Measurements from ENCODE around the gene COX6A2. TPM values are rescaled to one million over a fixed set of nuclear protein-coding genes. Genes with fewer than 3 reads are reported as not detected.

COX6A2 gene
- polyA plus RNA-seq, 1 donor (not counting 4 experiments of a cell fraction or from before 2014, with no cell fraction given): not detected

GRCh38 chr16:31435341-31436220 lies 7.4 kb upstream of the COX6A2 start:
- Histone ChIP-seq H4K20me1 (ENCODE audit: control insufficient read depth, extremely low read depth, insufficient read depth, low read length) (no peaks in the 10 kb centered on the region), H2AFZ (ENCODE audit: control insufficient read depth, low read length) (no peak overlapping the region), H3K4me2 (ENCODE audit: control insufficient read depth, extremely low read depth, insufficient read depth, low read depth, low read length) (no peak overlapping the region), H3K27ac (ENCODE audit: control insufficient read depth, insufficient read depth, low read length) (no peak overlapping the region), H3K36me3 (ENCODE audit: control insufficient read depth in 2 of 2, extremely low read depth in 1 of 2, insufficient read depth in 2 of 2, low read length in 2 of 2) (no peaks in the 10 kb centered on the region), H3K27me3 (ENCODE audit: control insufficient read depth, extremely low read depth, insufficient read depth, low read length) (no peaks in the 10 kb centered on the region), H3K4me1 (ENCODE audit: control insufficient read depth, extremely low read depth, insufficient read depth, low read length) (no peaks in the 10 kb centered on the region), H3K4me3 (ENCODE audit: control insufficient read depth in 2 of 3, extremely low read depth in 1 of 3, insufficient read depth in 2 of 3, low read depth in 1 of 3, low read length in 3 of 3) (no peak overlapping the region), H3K9me1 (ENCODE audit: control insufficient read depth, extremely low read depth, insufficient read depth, low read length) (no peaks in the 10 kb centered on the region), H3K79me2 (ENCODE audit: control insufficient read depth, insufficient read depth, low read length) (no peaks in the 10 kb centered on the region), H3K9me3 (ENCODE audit: control insufficient read depth, low read depth, low read length) (no peaks in the 10 kb centered on the region), H3K9ac (ENCODE audit: control insufficient read depth, extremely low read depth, insufficient read depth, low read length) (no peak overlapping the region)
- TF ChIP-seq CTCF (optimal IDR thresholded peaks at IDR 0.05 in 1 of 3, IDR thresholded peaks at IDR 0.05 in 1 of 3, conservative IDR thresholded peaks at IDR 0.05 in 1 of 3; ENCODE audit: extremely low read depth in 1 of 3, insufficient read depth in 2 of 3, low read length in 3 of 3): no peak
- TF ChIP-seq EZH2 (IDR thresholded peaks at IDR 0.05; ENCODE audit: low read length): no peak
- FAIRE-seq: no peak
- DNase-seq (ENCODE audit: low read depth, low spot score): no peak
- dilution Hi-C loops (cut with MboI; ENCODE audit: extremely low pct_ligation_motif_present, low sequenced_read_pairs): no loop called here

- Histone ChIP-seq H3K27ac (ENCODE audit: control insufficient read depth, insufficient read depth, low read length) (no peak overlapping the region), H3K4me3 (ENCODE audit: control insufficient read depth in 2 of 3, extremely low read depth in 1 of 3, insufficient read depth in 2 of 3, low read depth in 1 of 3, low read length in 3 of 3) (no peak overlapping the region), H3K9me1 (ENCODE audit: control insufficient read depth, extremely low read depth, insufficient read depth, low read length) (no peaks in the 10 kb centered on the region), H3K4me2 (ENCODE audit: control insufficient read depth, extremely low read depth, insufficient read depth, low read depth, low read length) (no peak overlapping the region), H3K9ac (ENCODE audit: control insufficient read depth, extremely low read depth, insufficient read depth, low read length) (no peak overlapping the region), H3K4me1 (ENCODE audit: control insufficient read depth, extremely low read depth, insufficient read depth, low read length) (peaks cover 4% of the 10 kb centered on the region), H3K36me3 (ENCODE audit: control insufficient read depth in 2 of 2, extremely low read depth in 1 of 2, insufficient read depth in 2 of 2, low read length in 2 of 2) (no peaks in the 10 kb centered on the region), H3K27me3 (ENCODE audit: control insufficient read depth, extremely low read depth, insufficient read depth, low read length) (peaks cover 3% of the 10 kb centered on the region), H3K9me3 (ENCODE audit: control insufficient read depth, low read depth, low read length) (no peaks in the 10 kb centered on the region), H3K79me2 (ENCODE audit: control insufficient read depth, insufficient read depth, low read length) (no peaks in the 10 kb centered on the region), H2AFZ (ENCODE audit: control insufficient read depth, low read length) (no peak overlapping the region), H4K20me1 (ENCODE audit: control insufficient read depth, extremely low read depth, insufficient read depth, low read length) (no peaks in the 10 kb centered on the region)
- FAIRE-seq (no peak), DNase-seq (ENCODE audit: low read depth, low spot score) (no peak)
- TF ChIP-seq EZH2 (IDR thresholded peaks at IDR 0.05; ENCODE audit: low read length): no peak
- TF ChIP-seq CTCF (optimal IDR thresholded peaks at IDR 0.05 in 1 of 3, IDR thresholded peaks at IDR 0.05 in 1 of 3, conservative IDR thresholded peaks at IDR 0.05 in 1 of 3; ENCODE audit: extremely low read depth in 1 of 3, insufficient read depth in 2 of 3, low read length in 3 of 3): no peak
- dilution Hi-C loops (cut with MboI; ENCODE audit: extremely low pct_ligation_motif_present, low sequenced_read_pairs): no loop called here
These were observed 2.4 kb upstream of the COX6A2 start for GRCh38 chr16:31430380-31431052.

All from keratinocyte (primary cell).